ENCODE measurements around the gene ARID5B.

- TF ChIP-seq POLR2A (IDR thresholded peaks at IDR 0.05; ENCODE audit: low read depth, low read length) (no peak), EZH2 (IDR thresholded peaks at IDR 0.05; ENCODE audit: borderline replicate concordance, low read depth, low read length, severe bottlenecking) (no peak), POLR2AphosphoS5 (IDR thresholded peaks at IDR 0.05; ENCODE audit: insufficient read depth, low read depth, low read length) (no peak)
- TF ChIP-seq, protein P1, sequence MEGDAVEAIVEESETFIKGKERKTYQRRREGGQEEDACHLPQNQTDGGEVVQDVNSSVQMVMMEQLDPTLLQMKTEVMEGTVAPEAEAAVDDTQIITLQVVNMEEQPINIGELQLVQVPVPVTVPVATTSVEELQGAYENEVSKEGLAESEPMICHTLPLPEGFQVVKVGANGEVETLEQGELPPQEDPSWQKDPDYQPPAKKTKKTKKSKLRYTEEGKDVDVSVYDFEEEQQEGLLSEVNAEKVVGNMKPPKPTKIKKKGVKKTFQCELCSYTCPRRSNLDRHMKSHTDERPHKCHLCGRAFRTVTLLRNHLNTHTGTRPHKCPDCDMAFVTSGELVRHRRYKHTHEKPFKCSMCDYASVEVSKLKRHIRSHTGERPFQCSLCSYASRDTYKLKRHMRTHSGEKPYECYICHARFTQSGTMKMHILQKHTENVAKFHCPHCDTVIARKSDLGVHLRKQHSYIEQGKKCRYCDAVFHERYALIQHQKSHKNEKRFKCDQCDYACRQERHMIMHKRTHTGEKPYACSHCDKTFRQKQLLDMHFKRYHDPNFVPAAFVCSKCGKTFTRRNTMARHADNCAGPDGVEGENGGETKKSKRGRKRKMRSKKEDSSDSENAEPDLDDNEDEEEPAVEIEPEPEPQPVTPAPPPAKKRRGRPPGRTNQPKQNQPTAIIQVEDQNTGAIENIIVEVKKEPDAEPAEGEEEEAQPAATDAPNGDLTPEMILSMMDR (IDR thresholded peaks at IDR 0.05; ENCODE audit: extremely low read depth in 1 of 2, insufficient read depth in 1 of 2, low read depth in 1 of 2, low read length in 2 of 2) = no peak
These were observed 183.9 kb downstream of the ARID5B start for GRCh38 chr10:62085404-62085803.

All from endothelial cell of umbilical vein (primary cell).